ENCODE measurements around the gene DDTL. TPM values are rescaled to one million over a fixed set of nuclear protein-coding genes. Genes with fewer than 3 reads are reported as not detected.
"Not testable (repeated sequence)": the region's sequence is repeated elsewhere in the genome, so short reads cannot be mapped to it uniquely, and the experiment has no call there.

Gene DDTL
- total and polyA plus RNA-seq, 2 of the 4 experiments (the other 2 are of a cell fraction) = 0.36 to 1.5 TPM

DNA sequence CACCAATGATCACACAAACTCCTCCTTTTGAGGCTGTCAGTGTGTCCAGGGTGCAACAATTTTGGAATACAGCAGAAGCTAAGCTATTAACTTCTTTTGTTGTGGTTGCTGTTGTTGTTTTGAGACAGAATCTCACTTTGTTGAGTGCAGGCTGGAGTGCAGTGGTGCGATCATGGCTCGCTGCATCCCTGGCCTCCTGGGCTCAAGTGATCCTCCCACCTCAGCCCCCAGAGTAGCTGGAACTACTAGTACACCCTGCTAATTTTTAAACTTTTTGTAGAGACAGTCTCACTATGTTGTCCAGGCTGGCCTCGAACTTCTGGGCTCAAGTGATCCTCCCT lies 27.7 kb upstream of the DDTL start:
- Histone ChIP-seq H2BK20ac (ENCODE audit: low read depth, low read length) (no peak overlapping the region), H4K20me1 (ENCODE audit: insufficient read depth, low read length) (no peaks in the 10 kb centered on the region), H2BK5ac (ENCODE audit: low read depth, low read length, poor library complexity, severe bottlenecking) (no peak overlapping the region), H2BK120ac (ENCODE audit: low read depth, low read length) (no peak overlapping the region), H3K4me1 (ENCODE audit: control insufficient read depth, insufficient read depth, low read length) (no peaks in the 10 kb centered on the region), H3K36me3 (ENCODE audit: control insufficient read depth, insufficient read depth, low read length) (no peaks in the 10 kb centered on the region), H3K4me3 (ENCODE audit: insufficient read depth, low read depth, low read length) (no peak overlapping the region), H2AK5ac (ENCODE audit: low read depth, low read length) (no peak overlapping the region), H3K14ac (replicated peaks; ENCODE audit: low read depth, low read length) (no peak overlapping the region), H3K4ac (ENCODE audit: low read depth, low read length) (no peak overlapping the region), H3K27me3 (ENCODE audit: control insufficient read depth, insufficient read depth, low read length) (peaks cover 2% of the 10 kb centered on the region; the same call in 1 of the 2 replicates), H3K79me1 (ENCODE audit: low read depth in 1 of 2, low read length in 2 of 2) (no peaks in the 10 kb centered on the region), H3K18ac (ENCODE audit: low read depth, low read length) (no peak overlapping the region), H4K91ac (ENCODE audit: insufficient read depth, low read depth, low read length) (no peak overlapping the region), H4K5ac (ENCODE audit: low read depth, low read length) (no peak overlapping the region), H3K56ac (ENCODE audit: extremely low read depth, insufficient read depth, low read length) (no peak overlapping the region), H3K9me1 (ENCODE audit: insufficient read depth, low read length) (no peaks in the 10 kb centered on the region), H3K23ac (ENCODE audit: low read depth, low read length) (no peak overlapping the region), H3K9me3 (ENCODE audit: control insufficient read depth, insufficient read depth, low read length) (no peaks in the 10 kb centered on the region), H2BK15ac (ENCODE audit: low read depth, low read length) (no peak overlapping the region), H2AK9ac (replicated peaks; ENCODE audit: low read depth, low read length, poor library complexity) (no peak overlapping the region), H2AFZ (replicated peaks; ENCODE audit: low read length, poor library complexity) (no peak overlapping the region), H3K27ac (ENCODE audit: insufficient read depth, low read length) (no peak overlapping the region), H3K4me2 (ENCODE audit: low read depth, low read length) (no peak overlapping the region), H3K9ac (ENCODE audit: low read depth, low read length) (no peak overlapping the region), H4K8ac (ENCODE audit: low read depth in 2 of 2, low read length in 2 of 2) (no peak overlapping the region)
- DNase-seq = no peak
- BruUV-seq (replicated peaks) = no TSS peak
- intact Hi-C loops (cut with micrococcal nuclease) = no loop called here
- no peak for ATAC-seq (ENCODE audit: low read depth)
- WGBS, 2 experiments (ENCODE audit: extremely low coverage in 2 of 2, insufficient read length in 1 of 2) = 92% methylated on average over 2 of the region's 3 CpGs; no CpG with 5 or more reads in 1 of the 2 experiments
- CTCF ChIA-PET = no interaction called here
- no peak for TF ChIP-seq BHLHE40 (IDR thresholded peaks at IDR 0.05; ENCODE audit: low read depth, low read length)
- no peak for TF ChIP-seq NFE2L2 (IDR thresholded peaks at IDR 0.05; ENCODE audit: low read depth, low read length)
- in situ Hi-C loops (cut with MboI; ENCODE audit: low sequenced_read_pairs) = loop anchor here (5.0 kb wide), 1 partner anchor 62 kb away; no protein-coding TSS in a partner anchor
- POLR2A ChIA-PET (ENCODE audit: unreplicated experiment) = no interaction called here
- dilution Hi-C loops (cut with HindIII; ENCODE audit: low sequenced_read_pairs, unreplicated experiment) = no loop called here

DNA sequence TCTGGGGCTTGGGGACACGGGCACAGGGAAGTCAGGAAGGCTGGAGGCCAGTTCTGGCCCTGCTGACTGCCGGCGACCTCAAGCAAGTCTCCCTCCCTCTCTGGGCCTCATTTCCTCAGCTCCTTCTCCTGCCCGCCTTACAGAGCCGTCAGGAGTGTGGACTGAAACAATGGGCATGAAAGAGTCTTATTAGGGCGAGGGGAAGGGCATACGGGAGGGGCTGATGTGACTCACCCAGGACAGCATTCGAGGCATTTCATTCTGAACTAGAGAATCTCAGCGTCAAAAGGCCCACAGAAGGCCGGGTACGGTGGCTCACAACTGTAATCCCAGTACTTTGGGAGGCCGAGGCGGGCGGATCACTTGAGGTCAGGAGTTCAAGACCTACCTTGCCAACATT lies 26.5 kb upstream of the DDTL start:
- H3K27ac ChIP-seq (ENCODE audit: insufficient read depth, low read length); H3K56ac ChIP-seq (ENCODE audit: extremely low read depth, insufficient read depth, low read length); H2AFZ ChIP-seq (replicated peaks; ENCODE audit: low read length, poor library complexity); H3K79me1 ChIP-seq (ENCODE audit: low read depth in 1 of 2, low read length in 2 of 2); H3K18ac ChIP-seq (ENCODE audit: low read depth, low read length); H2AK5ac ChIP-seq (ENCODE audit: low read depth, low read length); H3K4ac ChIP-seq (ENCODE audit: low read depth, low read length); H2BK120ac ChIP-seq (ENCODE audit: low read depth, low read length); H3K9me3 ChIP-seq (ENCODE audit: control insufficient read depth, insufficient read depth, low read length); H3K23ac ChIP-seq (ENCODE audit: low read depth, low read length); H3K27me3 ChIP-seq (ENCODE audit: control insufficient read depth, insufficient read depth, low read length); H3K9me1 ChIP-seq (ENCODE audit: insufficient read depth, low read length); H4K20me1 ChIP-seq (ENCODE audit: insufficient read depth, low read length); DNase-seq; H2BK20ac ChIP-seq (ENCODE audit: low read depth, low read length); H3K4me1 ChIP-seq (ENCODE audit: control insufficient read depth, insufficient read depth, low read length); H2BK15ac ChIP-seq (ENCODE audit: low read depth, low read length); H3K14ac ChIP-seq (replicated peaks; ENCODE audit: low read depth, low read length); dilution Hi-C loops (cut with HindIII; ENCODE audit: low sequenced_read_pairs, unreplicated experiment); H2BK5ac ChIP-seq (ENCODE audit: low read depth, low read length, poor library complexity, severe bottlenecking); BruUV-seq (replicated peaks); CTCF ChIA-PET; H3K9ac ChIP-seq (ENCODE audit: low read depth, low read length); in situ Hi-C loops (cut with MboI; ENCODE audit: low sequenced_read_pairs); H4K5ac ChIP-seq (ENCODE audit: low read depth, low read length); POLR2A ChIA-PET (ENCODE audit: unreplicated experiment); H3K4me2 ChIP-seq (ENCODE audit: low read depth, low read length); H3K4me3 ChIP-seq (ENCODE audit: insufficient read depth, low read depth, low read length); H4K91ac ChIP-seq (ENCODE audit: insufficient read depth, low read depth, low read length); H2AK9ac ChIP-seq (replicated peaks; ENCODE audit: low read depth, low read length, poor library complexity); H4K8ac ChIP-seq (ENCODE audit: low read depth in 2 of 2, low read length in 2 of 2); intact Hi-C loops (cut with micrococcal nuclease); H3K36me3 ChIP-seq (ENCODE audit: control insufficient read depth, insufficient read depth, low read length): not testable (repeated sequence)
- WGBS, 2 experiments (ENCODE audit: extremely low coverage in 2 of 2, insufficient read length in 1 of 2) = no CpG with 5 or more reads among the region's 14 CpGs
- peak; percentile 46 for ATAC-seq (ENCODE audit: low read depth)

Data from IMR-90 (cell line).